GM12878 (cell line): ENCODE measurements around the gene CDC37L1. TPM values are rescaled to one million over a fixed set of nuclear protein-coding genes. Genes with fewer than 3 reads are reported as not detected.
"Not testable (repeated sequence)": the region's sequence is repeated elsewhere in the genome, so short reads cannot be mapped to it uniquely, and the experiment has no call there.

Experiments used
- ATAC-seq: fragments of 200-7000 bp; cut with Tn5 transposase; 3 replicates; pipeline ENCODE4 v1.9.1; 2020; ENCODE audit warnings: mild to moderate bottlenecking, moderate library complexity
- BruUV-seq: library from RNA; stranded (reverse); fragments of 400-500 nt; replicated peaks from 2 replicates; lab custom pipeline; 2021; lab: Mats Ljungman, UMichigan
- CTCF ChIA-PET: fragments of 300-600 bp; sonication (Branson Sonifier 250); formaldehyde crosslinking; extraction: SDS; loops from one replicate; lab custom pipeline; 2021; ENCODE audit warnings: inconsistent platforms; lab: Yijun Ruan, JAX
- POLR2A ChIA-PET: fragments of 350-600 bp; formaldehyde crosslinking; extraction: SDS; loops from one replicate; lab custom pipeline; 2021; ENCODE audit warnings: inconsistent platforms; lab: Charles Lee
- RAD21 ChIA-PET: fragments of 300-600 bp; sonication (Branson Sonifier 250); formaldehyde crosslinking; loops from one replicate; lab custom pipeline; 2023; ENCODE audit warnings: antibody characterized with exemption; ENCODE audit not compliant: unreplicated experiment; lab: Charles Lee
- SMC1A ChIA-PET: fragments of 300-600 bp; sonication (Branson Sonifier 250); formaldehyde crosslinking; loops from one replicate; lab custom pipeline; 2023; ENCODE audit not compliant: unreplicated experiment, uncharacterized antibody; lab: Charles Lee
- DNase-seq: peaks from one replicate; pipeline ENCODE4 v3.0.0-alpha.2; 2011; ENCODE audit warnings: low read depth, low spot score
- FAIRE-seq: peaks from 3 replicates; lab custom pipeline; 2011; peaks lifted over from hg19 to GRCh38; lab: Jason Lieb, UNC
- H2AFZ ChIP-seq: 2 replicates; pipeline ENCODE4 v1.6.0; 2011; ENCODE audit warnings: low read depth, low read length, control low read depth; ENCODE audit not compliant: control insufficient read depth
- H3K27ac ChIP-seq: 2 replicates; pipeline ENCODE4 v1.5.1; 2011; ENCODE audit warnings: control low read depth; ENCODE audit not compliant: control insufficient read depth, insufficient read depth
- H3K27me3 ChIP-seq, 2 experiments: replicated peaks in 1 of 2; 2 replicates each; pipeline versions ENCODE4 v1.6.0 to v1.6.1; 2011; ENCODE audit warnings: low read length in 1 of 2; ENCODE audit not compliant: control insufficient read depth in 2 of 2, insufficient read depth in 2 of 2
- H3K36me3 ChIP-seq, 2 experiments: 2 replicates each; pipeline ENCODE4 v1.5.1; 2011; ENCODE audit warnings: low read length in 1 of 2; ENCODE audit not compliant: control insufficient read depth in 2 of 2, insufficient read depth in 2 of 2
- H3K4me1 ChIP-seq: 2 replicates; pipeline ENCODE4 v1.6.1; 2011; ENCODE audit warnings: mild to moderate bottlenecking, low read length, moderate library complexity, mixed read lengths; ENCODE audit not compliant: control insufficient read depth, insufficient read depth
- H3K4me2 ChIP-seq: 2 replicates; pipeline ENCODE4 v1.6.0; 2011; ENCODE audit warnings: control low read depth; ENCODE audit not compliant: control insufficient read depth, insufficient read depth
- H3K4me3 ChIP-seq: fragments of 200-600 bp; sonication (generic); 2 replicates; pipeline ENCODE4 v1.5.1; 2016
- H3K79me2 ChIP-seq: 2 replicates; pipeline ENCODE4 v1.6.0; 2011; ENCODE audit warnings: low read length; ENCODE audit not compliant: control insufficient read depth, insufficient read depth
- H3K9ac ChIP-seq: 2 replicates; pipeline ENCODE4 v1.8.0; 2011; ENCODE audit warnings: low read length, control low read depth, mixed read lengths; ENCODE audit not compliant: control insufficient read depth, insufficient read depth
- H3K9me3 ChIP-seq: replicated peaks from 3 replicates; pipeline ENCODE4 v1.5.1; 2011; ENCODE audit warnings: mild to moderate bottlenecking, low read length; ENCODE audit not compliant: control insufficient read depth, insufficient read depth
- H4K20me1 ChIP-seq: 2 replicates; pipeline ENCODE4 v1.6.0; 2011; ENCODE audit not compliant: control insufficient read depth, insufficient read depth
- CEBPB ChIP-seq, 2 experiments: fragments of 150-350 bp in 1 of 2; IDR thresholded peaks; 2 replicates each; pipeline ENCODE4 v1.6.1; 2012 to 2014; ENCODE audit warnings: low read depth in 2 of 2, low read length in 2 of 2, borderline replicate concordance in 1 of 2, inconsistent platforms in 1 of 2
- EGR1 ChIP-seq, 2 experiments: IDR thresholded peaks; 1 replicate in 1 of 2; 2 replicates in 1 of 2; pipeline ENCODE4 v1.6.1; 2011 to 2012; ENCODE audit warnings: low read depth in 2 of 2, low read length in 2 of 2, borderline replicate concordance in 1 of 2, mild to moderate bottlenecking in 1 of 2, moderate library complexity in 1 of 2
- IKZF2 ChIP-seq, 2 experiments: fragments of 450-650 bp; IDR thresholded peaks; 2 replicates each; pipeline ENCODE4 v1.6.1; 2017; ENCODE audit warnings: mild to moderate bottlenecking in 2 of 2, moderate library complexity in 2 of 2
- JUNB ChIP-seq: IDR thresholded peaks from 2 replicates; pipeline ENCODE4 v1.6.1; 2016; ENCODE audit warnings: antibody characterized with exemption, mild to moderate bottlenecking
- LARP7 ChIP-seq: fragments of 450-650 bp; IDR thresholded peaks from 2 replicates; pipeline ENCODE4 v1.6.1; 2017; ENCODE audit warnings: mild to moderate bottlenecking
- TCF3 ChIP-seq: IDR thresholded peaks from 2 replicates; pipeline ENCODE4 v1.6.1; 2012; ENCODE audit warnings: low read depth, mild to moderate bottlenecking, low read length, borderline replicate concordance; ENCODE audit not compliant: insufficient read depth
- WGBS: methylation state at CpG from one replicate; pipeline ENCODE4 v1.1.6; 2016; ENCODE audit warnings: low lambda C conversion rate; ENCODE audit not compliant: insufficient replicate concordance, insufficient coverage; ENCODE audit errors: missing lambda C conversion rate; 5-methylcytosine and 5-hydroxymethylcytosine counted together
- in situ Hi-C: fragments of 300-500 bp; cut with MboI; formaldehyde crosslinking; loops from 9 replicates; pipeline ENCODE4 v1.14.3; 2018; ENCODE audit warnings: mixed read lengths
- intact Hi-C: fragments of 100-400 bp; cut with micrococcal nuclease; formaldehyde crosslinking; loops from one replicate; pipeline ENCODE4 v1.14.2; 2022; ENCODE audit not compliant: unreplicated experiment
- polyA plus RNA-seq, 11 experiments: library from polyadenylated mRNA; depleted of rRNA in 4 of 11; unstranded in 6 of 11; stranded (reverse) in 5 of 11; fragments of >200 nt; fragmentation: Nextera tagmentation in 4 of 11; fragmentation: Illumina TruSeq in 1 of 11; extraction: Ambion mirVana in 4 of 11; extraction: Trizol in 1 of 11; gene quantifications; 1 replicate in 1 of 11; 2 replicates in 10 of 11; pipeline versions ENCODE4 v1.2.1 to v1.2.3, GENCODE V29; 2011 to 2016; ENCODE audit warnings: inconsistent platforms in 2 of 11, missing spikeins in 2 of 11, low read depth in 1 of 11
- total RNA-seq, 4 experiments: library from RNA; depleted of rRNA in 3 of 4; stranded (reverse); fragments of >200 nt in 3 of 4; fragmentation: Illumina TruSeq in 1 of 4; extraction: Trizol in 1 of 4; gene quantifications; 2 replicates each; pipeline versions ENCODE4 v1.2.1 to v1.2.3, GENCODE V29; 2013 to 2021
- TF ChIP-seq, protein P1 (sequence below): IDR thresholded peaks from 2 replicates; pipeline ENCODE4 v1.6.1; 2012; ENCODE audit warnings: low read depth, low read length, improper control_type of control experiment
- TF ChIP-seq, protein P2 (sequence below): IDR thresholded peaks from 2 replicates; pipeline ENCODE4 v1.6.1; 2011; ENCODE audit warnings: borderline replicate concordance, low read depth, mild to moderate bottlenecking, moderate library complexity, mixed read lengths, low read length; ENCODE audit not compliant: insufficient read depth; ENCODE audit errors: extremely low read length
- TF ChIP-seq, protein P3 (sequence below): IDR thresholded peaks from 2 replicates; pipeline ENCODE4 v1.6.1; 2012; ENCODE audit warnings: low read depth, low read length, improper control_type of control experiment

Gene CDC37L1
- total and polyA plus RNA-seq, 10 of the 15 experiments (the other 5 are each of a cell fraction or from before 2014, with no cell fraction given): 2.2 to 16.6 (median 8.2) TPM

DNA sequence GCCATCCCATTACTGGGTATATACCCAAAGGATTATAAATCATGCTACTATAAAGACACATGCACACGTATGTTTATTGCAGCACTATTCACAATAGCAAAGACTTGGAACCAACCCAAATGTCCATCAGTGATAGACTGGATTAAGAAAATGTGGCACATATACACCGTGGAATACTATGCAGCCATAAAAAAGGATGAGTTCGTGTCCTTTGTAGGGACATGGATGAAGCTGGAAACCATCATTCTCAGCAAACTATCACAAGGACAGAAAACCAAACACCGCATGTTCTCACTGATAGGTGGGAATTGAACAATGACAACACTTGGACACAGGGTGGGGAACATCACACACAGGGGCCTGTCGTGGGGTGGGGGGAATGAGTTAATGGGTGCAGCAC is 18.7 kb upstream of the CDC37L1 start:
- FAIRE-seq, ATAC-seq, BruUV-seq, H3K4me3 ChIP-seq, H3K9ac ChIP-seq, POLR2A ChIA-PET, H3K79me2 ChIP-seq, H3K4me2 ChIP-seq, RAD21 ChIA-PET, H4K20me1 ChIP-seq, H3K27me3 ChIP-seq, DNase-seq, H3K27ac ChIP-seq, H3K9me3 ChIP-seq, H2AFZ ChIP-seq, in situ Hi-C loops, H3K36me3 ChIP-seq: not testable (repeated sequence)
- 100% methylated on average over 4 of the region's 5 CpGs for WGBS
- ChIA-PET CTCF (interaction anchor here (0.6 to 1.0 kb wide), 2 partner anchors 16 to 834 kb away, joined by 3 read pairs; no protein-coding TSS in a partner anchor), SMC1A (interaction anchor here (1.6 to 2.1 kb wide), 3 partner anchors 24 to 79 kb away, joined by 4 to 5 read pairs (median 4); no protein-coding TSS in a partner anchor)
- peaks cover 21% of the 10 kb centered on the region for H3K4me1 ChIP-seq
- intact Hi-C loops: loop anchor here (10.0 kb wide), 1 partner anchor 784 kb away; no protein-coding TSS in a partner anchor

DNA sequence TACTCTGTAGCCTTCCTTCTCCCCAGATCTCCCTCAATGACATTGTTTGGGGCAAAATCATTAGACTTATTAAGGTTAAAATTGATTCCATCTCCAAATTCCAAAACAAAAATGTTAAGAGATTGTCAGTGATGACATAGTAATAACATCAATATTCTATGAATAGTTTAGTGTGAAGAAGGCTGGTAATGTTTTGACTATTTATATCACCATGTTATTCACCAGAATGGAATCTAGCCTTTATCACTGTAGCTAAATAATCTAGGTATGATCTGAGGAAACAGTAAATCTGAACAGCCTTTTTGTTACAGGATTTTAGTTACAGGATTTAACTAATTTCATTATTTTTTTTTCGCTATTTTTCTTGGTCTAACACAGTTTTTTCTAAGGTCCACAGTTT is 18.2 kb upstream of the CDC37L1 start:
- CTCF ChIA-PET: interaction anchor here (0.6 to 1.0 kb wide), 2 partner anchors 16 to 834 kb away, joined by 3 read pairs; no protein-coding TSS in a partner anchor
- Histone ChIP-seq H3K4me3 (0 out of 2 replicates have a peak overlapping the region, but pooled peaks have one; percentile 85), H2AFZ (peak overlapping the region; percentile 97; the same call in 1 of the 2 replicates), H3K4me2 (peak overlapping the region; percentile 100), H3K27me3 (no peaks in the 10 kb centered on the region), H3K9ac (peak overlapping the region; percentile 73; the same call in 1 of the 2 replicates), H4K20me1 (no peaks in the 10 kb centered on the region; the same call in 1 of the 2 replicates), H3K79me2 (peaks cover 5% of the 10 kb centered on the region), H3K4me1 (peaks cover 21% of the 10 kb centered on the region), H3K27ac (no peak overlapping the region), H3K9me3 (no peaks in the 10 kb centered on the region), H3K36me3 (no peaks in the 10 kb centered on the region)
- 0% methylated on average over 1 of the region's 1 CpG for WGBS
- SMC1A ChIA-PET: interaction anchor here (1.6 to 2.1 kb wide), 3 partner anchors 24 to 79 kb away, joined by 4 to 5 read pairs (median 4); no protein-coding TSS in a partner anchor
- in situ Hi-C loops (no loop called here), intact Hi-C loops (loop anchor here (10.0 kb wide), 1 partner anchor 784 kb away; no protein-coding TSS in a partner anchor)
- DNase-seq (no peak), ATAC-seq (no peak), FAIRE-seq (no peak)
- RAD21 ChIA-PET: no interaction called here
- TF ChIP-seq IKZF2 (IDR thresholded peaks at IDR 0.05) (no peak), CEBPB (IDR thresholded peaks at IDR 0.05; ENCODE audit: borderline replicate concordance in 1 of 2, low read depth in 2 of 2, low read length in 2 of 2) (no peak), EGR1 (IDR thresholded peaks at IDR 0.05; ENCODE audit: borderline replicate concordance in 1 of 2, low read depth in 2 of 2, low read length in 2 of 2) (no peak), JUNB (no peak), LARP7 (no peak), TCF3 (no peak)
- TF ChIP-seq, protein P1, sequence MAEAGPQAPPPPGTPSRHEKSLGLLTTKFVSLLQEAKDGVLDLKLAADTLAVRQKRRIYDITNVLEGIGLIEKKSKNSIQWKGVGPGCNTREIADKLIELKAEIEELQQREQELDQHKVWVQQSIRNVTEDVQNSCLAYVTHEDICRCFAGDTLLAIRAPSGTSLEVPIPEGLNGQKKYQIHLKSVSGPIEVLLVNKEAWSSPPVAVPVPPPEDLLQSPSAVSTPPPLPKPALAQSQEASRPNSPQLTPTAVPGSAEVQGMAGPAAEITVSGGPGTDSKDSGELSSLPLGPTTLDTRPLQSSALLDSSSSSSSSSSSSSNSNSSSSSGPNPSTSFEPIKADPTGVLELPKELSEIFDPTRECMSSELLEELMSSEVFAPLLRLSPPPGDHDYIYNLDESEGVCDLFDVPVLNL: no peak
- TF ChIP-seq, protein P2, sequence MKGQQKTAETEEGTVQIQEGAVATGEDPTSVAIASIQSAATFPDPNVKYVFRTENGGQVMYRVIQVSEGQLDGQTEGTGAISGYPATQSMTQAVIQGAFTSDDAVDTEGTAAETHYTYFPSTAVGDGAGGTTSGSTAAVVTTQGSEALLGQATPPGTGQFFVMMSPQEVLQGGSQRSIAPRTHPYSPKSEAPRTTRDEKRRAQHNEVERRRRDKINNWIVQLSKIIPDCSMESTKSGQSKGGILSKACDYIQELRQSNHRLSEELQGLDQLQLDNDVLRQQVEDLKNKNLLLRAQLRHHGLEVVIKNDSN: no peak
- TF ChIP-seq, protein P3, sequence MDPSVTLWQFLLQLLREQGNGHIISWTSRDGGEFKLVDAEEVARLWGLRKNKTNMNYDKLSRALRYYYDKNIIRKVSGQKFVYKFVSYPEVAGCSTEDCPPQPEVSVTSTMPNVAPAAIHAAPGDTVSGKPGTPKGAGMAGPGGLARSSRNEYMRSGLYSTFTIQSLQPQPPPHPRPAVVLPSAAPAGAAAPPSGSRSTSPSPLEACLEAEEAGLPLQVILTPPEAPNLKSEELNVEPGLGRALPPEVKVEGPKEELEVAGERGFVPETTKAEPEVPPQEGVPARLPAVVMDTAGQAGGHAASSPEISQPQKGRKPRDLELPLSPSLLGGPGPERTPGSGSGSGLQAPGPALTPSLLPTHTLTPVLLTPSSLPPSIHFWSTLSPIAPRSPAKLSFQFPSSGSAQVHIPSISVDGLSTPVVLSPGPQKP: no peak
- BruUV-seq: no TSS peak
- POLR2A ChIA-PET: interaction anchor here (0.6 kb wide), 1 partner anchor 751 kb away, joined by 3 read pairs; no protein-coding TSS in a partner anchor
